DOHH2 (cell line): ENCODE data around the gene CABP4.

ENCODE experiments used
- CTCF ChIP-seq: fragments of 200-600 bp; sonication (generic); IDR thresholded peaks from one replicate; pipeline ENCODE4 v1.5.1; 2014; ENCODE audit warnings: antibody characterized with exemption, mild to moderate bottlenecking, low read depth, low read length; ENCODE audit not compliant: poor library complexity, severe bottlenecking
- EZH2phosphoT487 ChIP-seq: fragments of 200-600 bp; sonication (generic); IDR thresholded peaks from 2 replicates; pipeline ENCODE4 v1.6.1; 2017; ENCODE audit warnings: borderline replicate concordance, mild to moderate bottlenecking, antibody characterized with exemption, low read length, moderate library complexity, mixed read lengths

- no peak for TF ChIP-seq CTCF
- no peak for TF ChIP-seq EZH2phosphoT487
Observed at GRCh38 chr11:67468056-67468455, 12.9 kb downstream of the CABP4 start.
